CD14-positive monocyte (primary cell): ENCODE results near the gene SLC36A3. TPM values are rescaled to one million over a fixed set of nuclear protein-coding genes. Genes with fewer than 3 reads are reported as not detected.
A peak's percentile ranks its signal among the peaks of the same experiment; 100 is the strongest.

Source experiments
- DNase-seq, 3 donors: peaks; one replicate each; pipeline ENCODE4 v3.0.0-alpha.2; 2011 to 2022
- H2AFZ ChIP-seq: 2 replicates; pipeline ENCODE4 v1.6.0; 2012; ENCODE audit warnings: mild to moderate bottlenecking, low read depth, low read length, inconsistent platforms; ENCODE audit not compliant: insufficient read depth, poor library complexity, severe bottlenecking
- H3K27ac ChIP-seq, 2 donors: 1 replicate in 1 of 2; 2 replicates in 1 of 2; pipeline ENCODE4 v1.5.1; 2012 to 2013; ENCODE audit warnings: low read length in 2 of 2, control low read depth in 1 of 2, inconsistent platforms in 1 of 2, low read depth in 1 of 2, mild to moderate bottlenecking in 1 of 2
- H3K27me3 ChIP-seq, 2 donors: one replicate each; pipeline versions ENCODE4 v1.6.0 to v1.6.1; 2011 to 2013; ENCODE audit warnings: low read length in 2 of 2; ENCODE audit not compliant: control insufficient read depth in 2 of 2, insufficient read depth in 2 of 2
- H3K36me3 ChIP-seq, 2 donors: replicated peaks in 1 of 2; 1 replicate in 1 of 2; 2 replicates in 1 of 2; pipeline versions ENCODE4 v1.5.1 to v1.6.1; 2012 to 2013; ENCODE audit warnings: low read length in 2 of 2, control low read depth in 1 of 2, inconsistent platforms in 1 of 2, mild to moderate bottlenecking in 1 of 2; ENCODE audit not compliant: insufficient read depth in 2 of 2, control insufficient read depth in 1 of 2
- H3K4me1 ChIP-seq, 2 donors: 1 replicate in 1 of 2; 2 replicates in 1 of 2; pipeline versions ENCODE4 v1.5.1 to v1.6.1; 2012 to 2013; ENCODE audit warnings: low read length in 2 of 2, control low read depth in 1 of 2, inconsistent platforms in 1 of 2, mild to moderate bottlenecking in 1 of 2, moderate library complexity in 1 of 2; ENCODE audit not compliant: insufficient read depth in 2 of 2, control insufficient read depth in 1 of 2
- H3K4me2 ChIP-seq: replicated peaks from 2 replicates; pipeline ENCODE3; 2012; ENCODE audit warnings: low read length, moderate library complexity, mild to moderate bottlenecking; ENCODE audit not compliant: poor library complexity, severe bottlenecking; ENCODE audit errors: extremely low read depth
- H3K4me3 ChIP-seq, 3 experiments: fragments of 200-600 bp in 1 of 3; sonication (generic) in 1 of 3; replicated peaks in 1 of 3; 1 replicate in 2 of 3; 2 replicates in 1 of 3; pipeline ENCODE4 v1.5.1; 2011 to 2013; ENCODE audit warnings: low read length in 3 of 3, mild to moderate bottlenecking in 3 of 3, control low read depth in 2 of 3, low read depth in 2 of 3, inconsistent platforms in 1 of 3, moderate library complexity in 1 of 3
- H3K79me2 ChIP-seq: 2 replicates; pipeline ENCODE4 v1.6.0; 2012; ENCODE audit warnings: mild to moderate bottlenecking, control low read depth, inconsistent platforms, low read length, moderate library complexity; ENCODE audit not compliant: insufficient read depth
- H3K9ac ChIP-seq: 2 replicates; pipeline ENCODE4 v1.6.0; 2017; ENCODE audit warnings: low read length, mild to moderate bottlenecking; ENCODE audit not compliant: insufficient read depth, poor library complexity, severe bottlenecking
- H3K9me3 ChIP-seq, 2 donors: replicated peaks in 1 of 2; 1 replicate in 1 of 2; 2 replicates in 1 of 2; pipeline versions ENCODE4 v1.5.1 to v1.6.1; 2012 to 2013; ENCODE audit warnings: low read length in 2 of 2, control low read depth in 1 of 2; ENCODE audit not compliant: control insufficient read depth in 1 of 2, insufficient read depth in 1 of 2
- H4K20me1 ChIP-seq: 2 replicates; pipeline ENCODE4 v1.6.0; 2012; ENCODE audit warnings: mild to moderate bottlenecking, low read length, control low read depth, moderate library complexity; ENCODE audit not compliant: insufficient read depth
- H3K27ac Mint-ChIP-seq, 7 donors: one replicate each; pipeline ENCODE4 v1.8.0; 2020; ENCODE audit warnings: mild to moderate bottlenecking in 7 of 7, mixed read lengths in 7 of 7, moderate library complexity in 6 of 7, inconsistent platforms in 2 of 7
- H3K27me3 Mint-ChIP-seq, 3 donors: one replicate each; pipeline ENCODE4 v1.8.0; 2021 to 2022; ENCODE audit warnings: low read depth in 3 of 3, mild to moderate bottlenecking in 3 of 3, mixed read lengths in 3 of 3, moderate library complexity in 3 of 3, inconsistent platforms in 1 of 3
- H3K36me3 Mint-ChIP-seq, 2 donors: one replicate each; pipeline ENCODE4 v1.8.0; 2020; ENCODE audit warnings: mixed read lengths in 2 of 2, inconsistent platforms in 1 of 2, mild to moderate bottlenecking in 1 of 2
- H3K4me1 Mint-ChIP-seq: one replicate; pipeline ENCODE4 v1.8.0; 2020; ENCODE audit warnings: mild to moderate bottlenecking, mixed read lengths
- H3K4me3 Mint-ChIP-seq, 2 donors: one replicate each; pipeline ENCODE4 v1.8.0; 2020; ENCODE audit warnings: mild to moderate bottlenecking in 2 of 2, mixed read lengths in 2 of 2, moderate library complexity in 1 of 2
- H3K9me3 Mint-ChIP-seq, 7 donors: one replicate each; pipeline ENCODE4 v1.8.0; 2020 to 2022; ENCODE audit warnings: mixed read lengths in 7 of 7, mild to moderate bottlenecking in 6 of 7, moderate library complexity in 6 of 7, inconsistent platforms in 2 of 7
- WGBS: methylation state at CpG from one replicate; pipeline ENCODE4 v1.1.5; 2013; ENCODE audit warnings: missing lambda C conversion rate; ENCODE audit not compliant: insufficient coverage; 5-methylcytosine and 5-hydroxymethylcytosine counted together
- intact Hi-C, 2 donors: fragments of 100-400 bp; cut with micrococcal nuclease; formaldehyde crosslinking; loops; one replicate each; pipeline versions ENCODE4 v1.15.0 to v1.15.1; 2023
- polyA plus RNA-seq, 3 donors: library from polyadenylated mRNA; depleted of rRNA in 1 of 3; unstranded in 2 of 3; stranded (reverse) in 1 of 3; fragments of 300-500 nt in 2 of 3; fragments of >200 nt in 1 of 3; fragmentation: Illumina TruSeq in 2 of 3; gene quantifications; 1 replicate in 2 of 3; 2 replicates in 1 of 3; pipeline ENCODE4 v1.2.3, GENCODE V29; 2012 to 2021
- TF ChIP-seq, protein P1 (sequence below): fragments of 200-600 bp; IDR thresholded peaks from one replicate; pipeline ENCODE4 v1.8.0; 2022; ENCODE audit warnings: antibody characterized with exemption, mild to moderate bottlenecking

SLC36A3 gene
- polyA plus RNA-seq, 3 donors, result not detected

- 48% methylated on average over 6 of the region's 7 CpGs for WGBS
- Histone ChIP-seq H2AFZ (no peak overlapping the region), H3K27me3 (no peaks in the 10 kb centered on the region), H3K9ac (no peak overlapping the region), H3K36me3 (no peaks in the 10 kb centered on the region), H3K9me3 (peaks cover 6 to 9% of the 10 kb centered on the region in 2 donors), H3K4me2 (no peak overlapping the region), H3K4me3 (no peak overlapping the region), H4K20me1 (no peaks in the 10 kb centered on the region), H3K79me2 (no peaks in the 10 kb centered on the region), H3K27ac (no peak overlapping the region), H3K4me1 (peaks cover 17 to 21% of the 10 kb centered on the region in 2 donors)
- Mint-ChIP-seq H3K27ac (no peak overlapping the region), H3K9me3 (peaks cover 4 to 11% (median 9%) of the 10 kb centered on the region in 7 donors), H3K36me3 (peaks cover 0 to 3% of the 10 kb centered on the region in 2 donors), H3K4me1 (peaks cover 24% of the 10 kb centered on the region), H3K4me3 (no peak overlapping the region), H3K27me3 (peaks cover 1 to 7% (median 2%) of the 10 kb centered on the region in 3 donors)
- TF ChIP-seq, protein P1, sequence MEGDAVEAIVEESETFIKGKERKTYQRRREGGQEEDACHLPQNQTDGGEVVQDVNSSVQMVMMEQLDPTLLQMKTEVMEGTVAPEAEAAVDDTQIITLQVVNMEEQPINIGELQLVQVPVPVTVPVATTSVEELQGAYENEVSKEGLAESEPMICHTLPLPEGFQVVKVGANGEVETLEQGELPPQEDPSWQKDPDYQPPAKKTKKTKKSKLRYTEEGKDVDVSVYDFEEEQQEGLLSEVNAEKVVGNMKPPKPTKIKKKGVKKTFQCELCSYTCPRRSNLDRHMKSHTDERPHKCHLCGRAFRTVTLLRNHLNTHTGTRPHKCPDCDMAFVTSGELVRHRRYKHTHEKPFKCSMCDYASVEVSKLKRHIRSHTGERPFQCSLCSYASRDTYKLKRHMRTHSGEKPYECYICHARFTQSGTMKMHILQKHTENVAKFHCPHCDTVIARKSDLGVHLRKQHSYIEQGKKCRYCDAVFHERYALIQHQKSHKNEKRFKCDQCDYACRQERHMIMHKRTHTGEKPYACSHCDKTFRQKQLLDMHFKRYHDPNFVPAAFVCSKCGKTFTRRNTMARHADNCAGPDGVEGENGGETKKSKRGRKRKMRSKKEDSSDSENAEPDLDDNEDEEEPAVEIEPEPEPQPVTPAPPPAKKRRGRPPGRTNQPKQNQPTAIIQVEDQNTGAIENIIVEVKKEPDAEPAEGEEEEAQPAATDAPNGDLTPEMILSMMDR, result no peak
- DNase-seq, result peak in 2 of 3 donors; percentile 38 to 50
- intact Hi-C loops, result no loop called here
Observed at GRCh38 chr5:151295791-151296477, 7.6 kb downstream of the SLC36A3 start.

- Histone ChIP-seq H3K36me3 (no peaks in the 10 kb centered on the region), H2AFZ (no peak overlapping the region), H3K4me2 (no peak overlapping the region), H3K9me3 (peaks cover 10 to 12% of the 10 kb centered on the region in 2 donors), H3K27ac (no peak overlapping the region), H3K9ac (no peak overlapping the region), H4K20me1 (no peaks in the 10 kb centered on the region), H3K4me3 (no peak overlapping the region), H3K27me3 (no peaks in the 10 kb centered on the region), H3K79me2 (no peaks in the 10 kb centered on the region), H3K4me1 (peaks cover 17 to 21% of the 10 kb centered on the region in 2 donors)
- H3K9me3 Mint-ChIP-seq, result peaks cover 4 to 16% (median 11%) of the 10 kb centered on the region in 7 donors
- peaks cover 0 to 3% of the 10 kb centered on the region in 2 donors for H3K36me3 Mint-ChIP-seq
- peaks cover 24% of the 10 kb centered on the region for H3K4me1 Mint-ChIP-seq
- H3K27me3 Mint-ChIP-seq, result peaks cover 2 to 5% (median 3%) of the 10 kb centered on the region in 3 donors
- TF ChIP-seq, protein P1, result no peak
- 44% methylated on average over 5 of the region's 5 CpGs for WGBS
- no peak overlapping the region for H3K4me3 Mint-ChIP-seq
- intact Hi-C loops, result no loop called here
- no peak overlapping the region for H3K27ac Mint-ChIP-seq
- DNase-seq, result peak in 2 of 3 donors; percentile 9 to 18
Observed at GRCh38 chr5:151295138-151295537, 8.4 kb downstream of the SLC36A3 start.
